Spleen (tissue), 7 donors: Measurements from ENCODE around the gene LRRC58.

Experiments used
- CTCF ChIP-seq, 11 experiments: fragments of 200-600 bp in 7 of 11; fragments of 450-650 bp in 4 of 11; sonication (generic) in 4 of 11; IDR thresholded peaks in 8 of 11; conservative IDR thresholded peaks in 3 of 11; 1 replicate in 7 of 11; 2 replicates in 4 of 11; pipeline versions ENCODE4 v1.4.0 to v1.8.0; 2016 to 2021; ENCODE audit warnings: antibody characterized with exemption in 11 of 11, inconsistent platforms in 4 of 11, mild to moderate bottlenecking in 1 of 11
- POLR2A ChIP-seq, 3 donors: fragments of 450-650 bp; IDR thresholded peaks; one replicate each; pipeline ENCODE4 v1.5.1; 2017; ENCODE audit warnings: antibody characterized with exemption in 3 of 3, mild to moderate bottlenecking in 1 of 3
- POLR2AphosphoS5 ChIP-seq, 3 donors: sonication (generic); formaldehyde crosslinking; IDR thresholded peaks; one replicate each; pipeline ENCODE4 v1.5.1; 2017; ENCODE audit warnings: antibody characterized with exemption in 3 of 3
- donor health status: DM: no; HTN: no; CAD: no; lungs with moderate emphysema.
- donor health status: DM: no; HTN: no; CAD: no.
- donor health status: DM: no; HTN: no; CAD: no.

DNA sequence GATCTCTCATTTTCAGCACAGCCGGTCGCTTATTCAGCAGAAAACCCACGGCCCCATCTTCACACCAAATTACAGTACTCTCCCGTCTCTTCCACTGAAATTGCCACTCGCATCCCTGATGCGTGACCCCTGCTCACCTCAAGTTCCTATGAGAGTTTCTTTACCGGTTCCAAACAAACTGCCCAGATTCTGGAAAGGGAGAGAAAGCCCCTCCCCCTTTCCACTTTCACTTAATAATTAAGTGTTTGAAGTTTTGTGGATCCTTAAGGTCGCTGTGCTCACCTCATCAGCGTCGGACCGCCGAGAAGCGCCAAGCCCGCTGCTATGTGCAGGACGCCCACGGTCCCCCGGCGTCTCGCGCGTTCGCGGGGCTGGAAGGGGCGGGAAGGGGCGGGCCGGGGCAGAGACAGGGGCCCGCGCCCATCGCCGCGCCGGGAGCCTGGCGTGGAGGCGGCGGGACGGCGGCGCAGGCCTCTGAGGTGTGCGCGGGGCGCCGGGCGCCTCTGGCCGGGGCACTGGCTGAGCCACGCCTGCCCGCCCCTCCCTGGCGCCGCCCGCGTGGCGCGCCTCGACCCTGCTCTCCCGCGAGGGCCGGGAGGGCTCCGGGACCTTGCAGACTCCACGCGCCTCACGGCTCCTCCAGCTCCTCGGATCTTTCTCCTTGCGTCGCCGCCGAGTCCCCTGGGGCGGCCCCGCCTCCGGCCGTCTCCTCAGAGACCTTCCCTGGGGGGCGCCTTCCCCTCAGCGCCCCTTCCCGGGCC, 64.2 kb downstream of the LRRC58 start, which contains the start of gene GPR156:
- TF ChIP-seq CTCF (IDR thresholded peaks at IDR 0.05 in 8 of 11, conservative IDR thresholded peaks at IDR 0.05 in 3 of 11), result no peak
- TF ChIP-seq POLR2A (IDR thresholded peaks at IDR 0.05), result no peak
- TF ChIP-seq POLR2AphosphoS5 (IDR thresholded peaks at IDR 0.05), result no peak
